Airway epithelial cell (primary cell): Measurements from ENCODE around the gene ANKRA2. TPM values are rescaled to one million over a fixed set of nuclear protein-coding genes. Genes with fewer than 3 reads are reported as not detected.

Experiments
- total RNA-seq: library from RNA; depleted of rRNA; stranded (reverse); fragments of >200 nt; gene quantifications from 2 replicates; pipeline ENCODE4 v1.2.3, GENCODE V29; 2015

Gene ANKRA2, protein sequence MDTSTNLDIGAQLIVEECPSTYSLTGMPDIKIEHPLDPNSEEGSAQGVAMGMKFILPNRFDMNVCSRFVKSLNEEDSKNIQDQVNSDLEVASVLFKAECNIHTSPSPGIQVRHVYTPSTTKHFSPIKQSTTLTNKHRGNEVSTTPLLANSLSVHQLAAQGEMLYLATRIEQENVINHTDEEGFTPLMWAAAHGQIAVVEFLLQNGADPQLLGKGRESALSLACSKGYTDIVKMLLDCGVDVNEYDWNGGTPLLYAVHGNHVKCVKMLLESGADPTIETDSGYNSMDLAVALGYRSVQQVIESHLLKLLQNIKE
- 9.7 and 15.9 TPM in 2 replicates for total RNA-seq

DNA sequence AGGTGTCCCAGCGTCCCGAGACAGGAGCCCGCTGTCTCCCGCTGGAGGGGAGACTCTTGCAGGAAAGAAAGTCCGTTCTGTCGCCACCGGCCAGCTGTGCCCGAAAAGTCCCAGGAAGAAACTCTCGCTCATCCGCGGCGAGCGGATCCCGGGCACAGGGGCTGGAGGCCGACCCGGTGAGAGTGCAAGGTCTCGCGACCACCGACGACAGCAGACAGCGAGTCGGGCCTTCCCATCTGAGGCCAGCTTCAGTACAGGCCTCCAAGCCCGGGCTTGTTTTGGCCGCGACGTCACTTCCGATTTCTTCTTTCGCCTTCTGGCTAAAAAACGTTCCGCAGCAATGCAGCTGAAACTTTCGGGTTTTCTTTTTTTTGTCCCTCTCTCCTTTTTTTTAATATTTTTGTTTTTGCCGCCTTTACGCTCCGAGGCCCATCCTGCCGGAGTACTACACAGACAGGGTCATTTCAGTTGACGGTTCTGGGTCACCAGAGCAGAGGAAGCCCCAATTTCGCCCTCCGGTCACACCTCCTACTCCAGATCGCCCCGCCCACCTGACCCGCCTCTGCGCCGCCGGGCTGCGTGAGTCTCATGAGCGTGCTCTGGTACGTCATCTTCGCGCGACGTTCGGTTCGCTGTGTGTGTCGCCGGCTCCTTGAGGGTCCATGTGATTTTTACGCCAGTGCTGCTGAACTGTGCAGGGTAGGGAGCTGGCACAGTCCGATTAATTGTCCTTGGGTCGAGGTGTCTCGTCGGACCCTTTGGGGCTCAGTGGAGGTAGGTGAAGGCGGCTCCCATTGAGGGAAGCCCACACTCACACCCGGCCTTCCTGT, at the start of gene ANKRA2, which contains the start of gene UTP15:
TSS of gene ANKRA2 (minus strand) at position 501 of the 830 bp plus-strand sequence. CDS start 2,758 bp downstream, outside the sequence.
TSS of gene UTP15 (plus strand) at position 605 of the 830 bp plus-strand sequence. CDS start 1,602 bp downstream, outside the sequence.

Other genes starting within 250 kb of the ANKRA2 start
- 2.0 and 3.0 TPM in 2 replicates for gene FOXD1, start 116.9 kb downstream of the ANKRA2 start, total RNA-seq
- 667 and 682 TPM in 2 replicates for gene BTF3, start 67.2 kb downstream of the ANKRA2 start, total RNA-seq
- gene UTP15, start 104 bp upstream of the ANKRA2 start, total RNA-seq, result 13.2 and 13.8 TPM in 2 replicates
- gene ARHGEF28, start 60.6 kb upstream of the ANKRA2 start, total RNA-seq, result 15.7 and 19.5 TPM in 2 replicates